NCI-H2196 (cell line): ENCODE data around the gene PEG3.
"Not testable (repeated sequence)": the region's sequence is repeated elsewhere in the genome, so short reads cannot be mapped to it uniquely, and the experiment has no call there.

Experiments used
- DNase-seq: peaks from one replicate; lab custom pipeline; 2025; ENCODE audit not compliant: unreplicated experiment; lab: John Stamatoyannopoulos, UW

The PEG3 gene

GRCh38 chr19:56840451-56841192, at the start of gene PEG3, which contains the start of gene ZIM2:
PEG3 (minus strand) TSS chr19:56840726; CDS start chr19:56824655, 16,071 bp downstream.
ZIM2 (minus strand) TSS chr19:56840726; CDS start chr19:56824277, 16,449 bp downstream.
- no peak for DNase-seq

DNA sequence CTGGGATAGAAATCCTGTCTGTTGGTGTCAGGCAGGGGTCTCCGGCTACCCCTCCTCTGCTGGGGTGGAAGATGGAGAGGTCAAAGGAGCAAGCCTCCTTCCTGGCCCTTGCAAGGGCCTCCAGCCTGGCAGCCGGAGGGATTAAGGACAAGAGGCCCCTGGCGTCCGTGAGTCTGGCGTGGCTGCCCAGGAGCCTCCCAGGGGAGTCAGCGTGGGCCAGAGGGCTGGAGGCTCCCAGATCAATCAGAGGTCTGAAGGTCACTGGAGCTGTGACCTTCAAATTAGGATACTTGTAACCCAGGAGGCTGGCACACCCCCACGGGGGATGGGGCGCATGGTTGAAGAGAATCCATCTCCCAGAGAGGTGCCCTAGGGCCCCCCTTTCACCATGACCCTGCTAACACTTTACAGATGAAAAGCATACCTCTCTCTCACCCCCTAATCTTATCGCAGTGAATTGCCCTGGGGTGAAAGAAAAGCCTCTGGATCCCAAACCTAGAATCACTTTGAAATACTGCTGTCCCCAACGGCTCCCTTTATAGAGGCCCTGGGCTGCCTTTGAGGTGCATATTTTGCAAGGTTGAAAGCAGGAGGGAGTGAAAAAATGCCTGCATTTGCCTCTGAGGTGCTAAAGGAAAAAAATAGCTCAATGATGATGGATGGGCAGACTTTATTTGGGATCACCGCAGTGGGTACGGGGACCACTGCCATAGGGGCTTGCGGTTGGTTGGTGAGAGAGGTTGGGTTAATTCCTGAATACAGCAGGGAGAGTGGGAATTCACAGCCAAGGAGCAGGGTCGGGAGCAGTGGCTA, 44.9 kb upstream of the PEG3 start:
- DNase-seq = no peak

GRCh38 chr19:56884441-56884840, 43.9 kb upstream of the PEG3 start:
- DNase-seq = no peak

GRCh38 chr19:56880592-56881190, 40.2 kb upstream of the PEG3 start:
- DNase-seq = no peak

- DNase-seq = no peak
Observed at GRCh38 chr19:56877069-56877715, 36.7 kb upstream of the PEG3 start.

- DNase-seq = no peak
Observed at GRCh38 chr19:56875717-56876116, 35.2 kb upstream of the PEG3 start.

GRCh38 chr19:56874530-56874929, 34.0 kb upstream of the PEG3 start:
- no peak for DNase-seq

- no peak for DNase-seq
Observed at GRCh38 chr19:56873493-56873892, 33.0 kb upstream of the PEG3 start.

GRCh38 chr19:56869886-56870285, 29.4 kb upstream of the PEG3 start:
- no peak for DNase-seq

GRCh38 chr19:56868446-56868845, 27.9 kb upstream of the PEG3 start:
- DNase-seq = no peak

GRCh38 chr19:56866538-56866937, 26.0 kb upstream of the PEG3 start:
- no peak for DNase-seq

DNA sequence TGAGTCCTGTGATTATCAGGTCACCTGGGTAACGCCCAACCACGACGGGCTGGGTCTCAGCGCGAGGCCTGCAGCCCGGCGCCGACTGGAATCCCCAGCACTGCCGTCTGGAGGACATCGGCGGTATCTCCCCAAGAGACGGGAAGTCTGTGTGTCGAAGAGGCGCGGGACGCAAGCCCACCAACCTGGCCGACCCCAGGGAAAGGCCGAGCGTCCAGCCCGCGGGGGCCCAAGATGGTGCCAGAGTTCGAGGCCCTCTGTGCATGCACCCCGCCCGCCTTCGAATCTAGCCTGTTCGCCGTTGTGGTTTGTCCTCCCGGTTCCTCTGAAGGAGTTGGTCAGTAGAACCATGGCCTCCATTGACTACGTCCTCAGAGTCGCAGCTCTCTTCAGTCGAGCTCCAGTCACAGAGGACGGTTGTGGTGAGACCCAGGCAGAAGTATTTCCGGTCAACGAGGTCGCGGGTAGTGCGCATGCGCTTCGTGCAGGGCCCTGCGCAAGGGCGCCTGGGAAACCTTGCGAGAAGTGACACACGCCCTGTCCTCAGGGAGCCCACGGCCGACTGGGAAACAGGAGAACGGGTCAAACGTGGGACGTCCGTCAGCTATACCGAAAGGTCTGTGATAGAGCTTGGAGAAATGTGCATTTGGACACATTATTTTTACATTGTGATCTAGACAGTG, 24.1 kb upstream of the PEG3 start:
- DNase-seq = no peak

- DNase-seq = no peak
Observed at GRCh38 chr19:56862741-56863140, 22.2 kb upstream of the PEG3 start.

DNA sequence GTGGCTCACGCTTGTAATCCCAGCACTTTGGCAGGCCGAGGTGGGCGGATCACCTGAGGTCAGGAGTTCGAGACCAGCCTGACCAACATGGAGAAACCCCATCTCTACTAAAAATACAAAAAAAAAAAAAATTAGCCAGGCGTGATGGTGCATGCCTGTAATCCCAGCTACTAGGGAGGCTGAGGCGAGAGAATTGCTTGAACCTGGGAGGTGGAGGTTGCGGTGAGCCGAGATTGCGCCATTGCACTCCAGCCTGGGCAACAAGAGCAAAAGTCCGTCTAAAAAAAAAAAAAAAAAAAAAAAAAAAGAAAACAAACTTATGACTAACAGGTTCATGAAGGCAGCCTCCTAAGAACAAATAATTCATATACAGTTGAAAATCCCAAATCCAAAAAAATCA, 19.9 kb upstream of the PEG3 start:
- DNase-seq = not testable (repeated sequence)

DNA sequence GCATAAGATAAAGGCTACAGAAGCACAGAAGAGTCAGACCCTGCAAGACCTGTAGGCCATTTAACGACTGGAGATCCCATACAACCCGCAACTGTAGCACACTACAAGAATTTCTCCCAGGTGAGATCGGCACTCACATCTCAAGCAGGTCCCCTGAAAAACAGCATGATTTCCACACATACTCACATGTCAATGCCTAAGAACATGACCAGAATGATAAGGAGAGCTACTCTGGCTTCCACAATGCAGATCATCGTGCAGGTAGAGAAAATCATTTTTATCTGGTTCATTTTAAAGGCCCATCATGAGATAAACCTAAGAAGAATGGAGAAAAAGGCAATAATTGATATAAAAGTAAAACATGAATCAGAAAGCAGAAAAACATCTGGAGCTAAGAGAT, 17.5 kb upstream of the PEG3 start:
- no peak for DNase-seq

DNA sequence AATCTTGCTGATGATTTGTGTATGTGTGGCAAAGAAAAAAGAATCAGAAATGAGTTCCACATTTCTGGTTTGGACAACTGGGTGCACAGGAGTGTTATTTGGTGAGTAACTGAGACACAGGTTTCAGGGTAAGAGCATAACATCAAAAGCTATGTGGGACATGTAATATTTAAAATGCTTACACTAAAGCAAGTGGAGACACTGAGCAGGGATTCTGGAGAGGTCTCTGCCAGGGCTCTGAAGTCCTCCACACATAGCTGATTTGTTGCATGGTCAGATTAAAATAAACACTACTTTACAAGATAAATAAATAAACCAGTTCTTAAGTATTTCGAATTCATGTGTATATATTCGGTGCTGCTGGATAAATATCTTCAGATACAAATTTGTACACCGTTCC, 16.3 kb upstream of the PEG3 start:
- no peak for DNase-seq

- not testable (repeated sequence) for DNase-seq
Observed at GRCh38 chr19:56852361-56852760, 11.8 kb upstream of the PEG3 start.

GRCh38 chr19:56848166-56848565, 7.6 kb upstream of the PEG3 start:
- DNase-seq = no peak

DNA sequence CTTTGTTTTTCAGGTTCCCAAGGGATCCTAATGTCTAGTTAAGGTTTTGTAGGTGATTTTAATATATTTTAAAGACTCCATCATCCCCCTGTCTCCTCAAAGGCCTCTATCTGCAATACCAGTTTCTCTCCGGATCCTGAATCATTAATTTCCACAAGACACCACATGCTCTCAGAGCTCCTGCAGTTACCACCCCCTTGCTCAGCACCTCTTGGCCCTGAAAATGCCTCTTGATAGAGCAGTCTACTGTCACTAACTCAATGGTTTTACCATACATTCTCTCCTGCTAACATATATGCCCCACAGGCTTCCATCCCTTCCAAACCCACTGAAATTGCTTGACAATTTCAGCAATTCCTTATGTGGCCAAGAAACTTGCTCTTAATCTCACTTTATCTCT, 1.9 kb upstream of the PEG3 start:
- DNase-seq = no peak

DNA sequence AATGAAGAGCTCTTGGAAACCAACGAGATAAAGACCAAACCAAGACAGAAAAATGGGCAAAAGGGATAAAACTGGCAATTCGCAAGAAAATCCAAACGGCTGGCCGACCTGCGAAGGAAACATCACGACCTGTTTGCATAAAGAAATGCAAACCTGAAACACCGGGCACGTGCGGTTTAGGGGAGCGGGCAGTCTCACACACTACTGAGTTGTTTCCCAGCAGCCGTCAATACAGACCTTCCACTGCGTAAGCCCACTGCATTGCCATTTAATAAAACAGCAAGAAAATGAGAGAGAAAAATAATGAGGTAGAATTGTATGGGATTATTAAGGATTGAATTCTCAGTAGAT, 642 bp upstream of the PEG3 start:
- no peak for DNase-seq
